Parathyroid adenoma (tissue), 2 donors: Measurements from ENCODE around the gene LRRC31.

Source experiments
- H2AFZ ChIP-seq: fragments of 300-600 bp; sonication (generic); one replicate; pipeline ENCODE4 v1.7.0; 2017; ENCODE audit warnings: antibody characterized with exemption, mild to moderate bottlenecking
- H3K27ac ChIP-seq: fragments of 300-600 bp; sonication (generic); one replicate; pipeline ENCODE4 v1.7.0; 2017
- H3K27me3 ChIP-seq: fragments of 300-600 bp; sonication (generic); one replicate; pipeline ENCODE4 v1.7.0; 2017; ENCODE audit warnings: low read length; ENCODE audit not compliant: control insufficient read depth, insufficient read depth
- H3K36me3 ChIP-seq: fragments of 300-600 bp; sonication (generic); one replicate; pipeline ENCODE4 v1.7.0; 2017; ENCODE audit warnings: low read length; ENCODE audit not compliant: control insufficient read depth, insufficient read depth
- H3K4me1 ChIP-seq: fragments of 300-600 bp; sonication (generic); one replicate; pipeline ENCODE4 v1.7.0; 2017; ENCODE audit warnings: control low read depth
- H3K4me2 ChIP-seq: fragments of 300-600 bp; sonication (generic); one replicate; pipeline ENCODE4 v1.7.0; 2017; ENCODE audit warnings: low read length
- H3K4me3 ChIP-seq: fragments of 300-600 bp; sonication (generic); one replicate; pipeline ENCODE4 v1.7.0; 2017; ENCODE audit warnings: low read depth, low read length
- H3K79me2 ChIP-seq: fragments of 300-600 bp; sonication (generic); one replicate; pipeline ENCODE4 v1.7.0; 2017; ENCODE audit warnings: control low read depth
- H3K9ac ChIP-seq: fragments of 300-600 bp; sonication (generic); one replicate; pipeline ENCODE4 v1.7.0; 2017; ENCODE audit warnings: mild to moderate bottlenecking
- H3K9me3 ChIP-seq: fragments of 300-600 bp; sonication (generic); one replicate; pipeline ENCODE4 v1.7.0; 2017; ENCODE audit warnings: low read length; ENCODE audit not compliant: control insufficient read depth
- TF ChIP-seq, protein P1 (sequence below): fragments of 300-600 bp; sonication (generic); IDR thresholded peaks from one replicate; pipeline ENCODE4 v1.7.0; 2017; ENCODE audit warnings: antibody characterized with exemption, mild to moderate bottlenecking
- donor health status: primary hyperparathyroidism.

Gene LRRC31

DNA sequence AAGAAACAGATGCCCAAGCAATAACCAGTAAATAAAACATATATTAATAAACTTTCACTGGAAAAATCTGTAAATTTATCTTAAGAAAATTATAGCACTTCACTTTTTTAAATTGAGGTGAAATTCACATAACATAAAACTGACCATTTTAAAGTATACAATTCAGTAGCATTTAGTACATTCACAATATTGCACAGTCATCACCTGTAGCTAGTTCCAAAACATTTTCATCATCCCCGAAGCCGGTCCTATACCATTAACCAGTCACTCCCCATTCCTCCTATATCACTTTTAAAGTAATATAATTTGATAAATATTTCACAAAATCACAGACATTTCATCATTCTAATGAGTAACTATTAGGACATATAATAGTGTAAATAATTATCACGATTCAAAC, 65.1 kb downstream of the LRRC31 start:
- Histone ChIP-seq H3K4me1 (no peaks in the 10 kb centered on the region), H3K27me3 (no peaks in the 10 kb centered on the region), H3K9me3 (no peaks in the 10 kb centered on the region), H3K9ac (no peak overlapping the region), H3K36me3 (no peaks in the 10 kb centered on the region), H3K27ac (no peak overlapping the region), H2AFZ (no peak overlapping the region), H3K4me3 (no peak overlapping the region), H3K4me2 (no peak overlapping the region), H3K79me2 (no peaks in the 10 kb centered on the region)
- TF ChIP-seq, protein P1, sequence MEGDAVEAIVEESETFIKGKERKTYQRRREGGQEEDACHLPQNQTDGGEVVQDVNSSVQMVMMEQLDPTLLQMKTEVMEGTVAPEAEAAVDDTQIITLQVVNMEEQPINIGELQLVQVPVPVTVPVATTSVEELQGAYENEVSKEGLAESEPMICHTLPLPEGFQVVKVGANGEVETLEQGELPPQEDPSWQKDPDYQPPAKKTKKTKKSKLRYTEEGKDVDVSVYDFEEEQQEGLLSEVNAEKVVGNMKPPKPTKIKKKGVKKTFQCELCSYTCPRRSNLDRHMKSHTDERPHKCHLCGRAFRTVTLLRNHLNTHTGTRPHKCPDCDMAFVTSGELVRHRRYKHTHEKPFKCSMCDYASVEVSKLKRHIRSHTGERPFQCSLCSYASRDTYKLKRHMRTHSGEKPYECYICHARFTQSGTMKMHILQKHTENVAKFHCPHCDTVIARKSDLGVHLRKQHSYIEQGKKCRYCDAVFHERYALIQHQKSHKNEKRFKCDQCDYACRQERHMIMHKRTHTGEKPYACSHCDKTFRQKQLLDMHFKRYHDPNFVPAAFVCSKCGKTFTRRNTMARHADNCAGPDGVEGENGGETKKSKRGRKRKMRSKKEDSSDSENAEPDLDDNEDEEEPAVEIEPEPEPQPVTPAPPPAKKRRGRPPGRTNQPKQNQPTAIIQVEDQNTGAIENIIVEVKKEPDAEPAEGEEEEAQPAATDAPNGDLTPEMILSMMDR = no peak

DNA sequence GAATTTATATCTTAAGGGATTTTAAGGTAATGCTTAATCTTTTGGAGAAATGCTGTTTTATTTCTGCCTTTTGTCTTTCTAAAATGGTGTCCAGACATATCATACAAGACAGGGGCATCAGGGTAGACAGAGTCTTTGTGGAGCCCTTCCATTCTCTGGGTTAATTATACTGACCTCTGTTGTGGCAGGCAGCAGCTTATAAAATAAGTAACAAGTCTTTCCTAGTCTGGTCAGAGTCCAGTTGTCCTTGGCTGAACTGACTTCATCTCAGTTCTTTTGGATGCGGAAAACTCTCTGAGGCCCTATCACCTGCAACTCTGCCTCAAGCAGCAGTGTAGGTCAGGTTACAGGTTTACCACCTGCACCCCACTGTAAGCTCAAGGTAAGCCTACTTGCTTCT, 77.4 kb downstream of the LRRC31 start:
- H3K79me2 ChIP-seq = no peaks in the 10 kb centered on the region
- TF ChIP-seq, protein P1 = no peak

DNA sequence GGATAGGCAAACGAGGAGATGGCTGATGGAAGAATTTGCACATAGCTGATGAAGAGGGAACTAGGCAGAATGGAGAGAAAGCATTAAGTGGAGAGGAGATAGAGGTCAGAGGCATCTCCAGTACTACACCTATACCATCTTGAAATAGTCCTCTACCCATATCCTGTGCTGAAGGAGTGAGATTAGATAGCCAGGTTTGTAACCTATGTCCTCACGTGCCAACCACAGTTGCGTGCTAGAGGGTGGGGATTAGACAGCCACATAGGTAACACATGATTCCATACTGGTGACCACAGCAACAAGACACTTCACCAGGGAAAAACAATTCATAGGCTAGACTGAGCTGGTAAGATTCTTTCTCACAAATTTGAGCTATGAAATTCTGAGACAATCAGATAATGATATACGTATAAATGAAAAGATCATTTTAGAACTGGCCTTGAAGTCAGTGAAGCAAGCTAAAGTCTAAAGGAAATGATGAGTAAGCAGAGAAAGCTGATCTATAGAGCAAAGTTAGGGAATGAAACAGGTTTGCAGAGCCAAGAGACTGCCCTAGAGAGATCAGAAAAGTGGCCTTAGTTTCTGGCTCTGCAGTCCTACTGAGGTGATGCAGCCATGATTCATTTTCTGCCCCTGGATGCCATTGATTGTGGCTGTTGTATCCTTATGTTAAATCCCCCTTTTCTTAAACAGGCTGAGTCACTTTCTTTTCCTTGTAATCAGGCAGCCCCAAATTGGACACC, 78.9 kb downstream of the LRRC31 start:
- H3K9me3 ChIP-seq = no peaks in the 10 kb centered on the region
- no peaks in the 10 kb centered on the region for H3K36me3 ChIP-seq
- H3K27me3 ChIP-seq = no peaks in the 10 kb centered on the region
- no peak overlapping the region for H3K27ac ChIP-seq
- no peak overlapping the region for H2AFZ ChIP-seq
- H3K4me3 ChIP-seq = no peak overlapping the region
- peaks cover 3% of the 10 kb centered on the region for H3K4me1 ChIP-seq
- no peak overlapping the region for H3K4me2 ChIP-seq
- TF ChIP-seq, protein P1 = no peak
- no peak overlapping the region for H3K9ac ChIP-seq
- no peaks in the 10 kb centered on the region for H3K79me2 ChIP-seq

More for the DNA sequence above, 77.4 kb downstream of the LRRC31 start:
- Histone ChIP-seq H3K27me3 (no peaks in the 10 kb centered on the region), H3K36me3 (no peaks in the 10 kb centered on the region), H3K4me3 (no peak overlapping the region), H3K4me1 (peaks cover 3% of the 10 kb centered on the region), H3K9ac (no peak overlapping the region), H2AFZ (no peak overlapping the region), H3K4me2 (no peak overlapping the region), H3K27ac (no peak overlapping the region), H3K9me3 (no peaks in the 10 kb centered on the region)

DNA sequence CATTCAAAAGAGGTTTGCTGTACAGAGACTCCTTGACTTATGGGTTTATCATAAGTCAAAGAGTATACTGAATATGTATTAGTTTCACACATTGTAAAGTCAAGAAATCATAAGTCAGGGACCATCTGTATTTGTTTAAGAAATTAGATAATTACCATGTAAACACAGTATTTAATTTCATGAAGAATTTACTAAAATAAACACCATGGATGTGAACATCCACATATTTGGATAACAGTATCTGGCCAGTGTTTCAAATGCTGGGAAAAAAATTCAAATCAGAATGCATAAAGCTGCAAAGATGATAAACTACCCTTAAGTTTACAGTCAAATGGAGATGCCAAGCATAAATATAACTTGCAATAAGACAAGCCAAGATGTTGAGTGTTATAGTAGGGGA, 79.5 kb downstream of the LRRC31 start:
- H3K4me1 ChIP-seq = peaks cover 3% of the 10 kb centered on the region
- H3K9ac ChIP-seq = no peak overlapping the region
- no peak overlapping the region for H2AFZ ChIP-seq
- H3K27ac ChIP-seq = no peak overlapping the region
- H3K4me3 ChIP-seq = no peak overlapping the region
- no peaks in the 10 kb centered on the region for H3K27me3 ChIP-seq
- H3K4me2 ChIP-seq = no peak overlapping the region
- no peaks in the 10 kb centered on the region for H3K36me3 ChIP-seq
- H3K79me2 ChIP-seq = no peaks in the 10 kb centered on the region
- TF ChIP-seq, protein P1 = no peak
- no peaks in the 10 kb centered on the region for H3K9me3 ChIP-seq
